Fibroblast of lung (primary cell): ENCODE results near the gene SIGLEC5. TPM values are rescaled to one million over a fixed set of nuclear protein-coding genes. Genes with fewer than 3 reads are reported as not detected.

Experiments
- DNase-seq, 2 donors: peaks; one replicate each; pipeline versions ENCODE4 v3.0.0 to v3.0.0-alpha.2; 2010; ENCODE audit warnings: low read depth in 2 of 2
- H2AFZ ChIP-seq: 2 replicates; pipeline ENCODE4 v1.5.1; 2012; ENCODE audit warnings: low read length, control low read depth, inconsistent platforms
- H3K27ac ChIP-seq: 2 replicates; pipeline ENCODE4 v1.5.1; 2011; ENCODE audit warnings: low read length, control low read depth; ENCODE audit not compliant: insufficient read depth
- H3K27me3 ChIP-seq: 2 replicates; pipeline ENCODE4 v1.5.1; 2011; ENCODE audit warnings: mild to moderate bottlenecking, low read length; ENCODE audit not compliant: control insufficient read depth, insufficient read depth
- H3K36me3 ChIP-seq: 2 replicates; pipeline ENCODE4 v1.5.1; 2011; ENCODE audit warnings: low read length; ENCODE audit not compliant: control insufficient read depth, insufficient read depth
- H3K4me1 ChIP-seq: 2 replicates; pipeline ENCODE4 v1.5.1; 2011; ENCODE audit warnings: low read length; ENCODE audit not compliant: control insufficient read depth, insufficient read depth; ENCODE audit errors: extremely low read depth
- H3K4me2 ChIP-seq: 2 replicates; pipeline ENCODE4 v1.5.1; 2011; ENCODE audit warnings: low read length, control low read depth; ENCODE audit not compliant: insufficient read depth; ENCODE audit errors: extremely low read depth
- H3K4me3 ChIP-seq, 4 experiments: fragments of 200-600 bp in 1 of 4; sonication (generic) in 1 of 4; replicated peaks in 1 of 4; 2 replicates each; pipeline ENCODE4 v1.5.1; 2011 to 2016; ENCODE audit warnings: low read length in 4 of 4, low read depth in 3 of 4, mild to moderate bottlenecking in 3 of 4, control low read depth in 2 of 4, inconsistent platforms in 1 of 4, mixed read lengths in 1 of 4; ENCODE audit not compliant: insufficient read depth in 1 of 4; ENCODE audit errors: control extremely low read depth in 1 of 4
- H3K79me2 ChIP-seq: 2 replicates; pipeline ENCODE4 v1.5.1; 2012; ENCODE audit warnings: mild to moderate bottlenecking, low read length, inconsistent platforms; ENCODE audit not compliant: control insufficient read depth, insufficient read depth
- H3K9ac ChIP-seq: 2 replicates; pipeline ENCODE4 v1.5.1; 2011; ENCODE audit warnings: mild to moderate bottlenecking, low read length, control low read depth; ENCODE audit not compliant: insufficient read depth
- H3K9me3 ChIP-seq: 2 replicates; pipeline ENCODE4 v1.5.1; 2012; ENCODE audit warnings: low read depth, low read length; ENCODE audit not compliant: control insufficient read depth, insufficient read depth
- H4K20me1 ChIP-seq: 2 replicates; pipeline ENCODE4 v1.5.1; 2011; ENCODE audit warnings: low read length; ENCODE audit not compliant: control insufficient read depth, insufficient read depth; ENCODE audit errors: extremely low read depth
- EZH2 ChIP-seq: IDR thresholded peaks from 2 replicates; pipeline ENCODE4 v1.5.1; 2012; ENCODE audit warnings: low read length, control low read depth, mild to moderate bottlenecking; ENCODE audit errors: missing control alignments
- polyA plus RNA-seq, 2 donors: library from polyadenylated mRNA; depleted of rRNA in 1 of 2; stranded (reverse) in 1 of 2; unstranded in 1 of 2; fragments of >200 nt; gene quantifications; 2 replicates each; pipeline ENCODE4 v1.2.1, GENCODE V29; 2011 to 2012; ENCODE audit warnings: missing spikeins in 1 of 2
- total RNA-seq: library from RNA; depleted of rRNA; stranded (reverse); fragments of >200 nt; gene quantifications from 2 replicates; pipeline ENCODE4 v1.2.1, GENCODE V29; 2014
- TF ChIP-seq, protein P1 (sequence below), 2 donors: IDR thresholded peaks in 1 of 2; conservative IDR thresholded peaks in 1 of 2; 1 replicate in 1 of 2; 2 replicates in 1 of 2; pipeline ENCODE4 v1.5.1; 2011 to 2012; ENCODE audit warnings: low read length in 2 of 2, control low read depth in 1 of 2, inconsistent platforms in 1 of 2, low read depth in 1 of 2, mild to moderate bottlenecking in 1 of 2

Gene SIGLEC5
- total and polyA plus RNA-seq, 2 donors (not counting 1 experiment from before 2014, with no cell fraction given): not detected

DNA sequence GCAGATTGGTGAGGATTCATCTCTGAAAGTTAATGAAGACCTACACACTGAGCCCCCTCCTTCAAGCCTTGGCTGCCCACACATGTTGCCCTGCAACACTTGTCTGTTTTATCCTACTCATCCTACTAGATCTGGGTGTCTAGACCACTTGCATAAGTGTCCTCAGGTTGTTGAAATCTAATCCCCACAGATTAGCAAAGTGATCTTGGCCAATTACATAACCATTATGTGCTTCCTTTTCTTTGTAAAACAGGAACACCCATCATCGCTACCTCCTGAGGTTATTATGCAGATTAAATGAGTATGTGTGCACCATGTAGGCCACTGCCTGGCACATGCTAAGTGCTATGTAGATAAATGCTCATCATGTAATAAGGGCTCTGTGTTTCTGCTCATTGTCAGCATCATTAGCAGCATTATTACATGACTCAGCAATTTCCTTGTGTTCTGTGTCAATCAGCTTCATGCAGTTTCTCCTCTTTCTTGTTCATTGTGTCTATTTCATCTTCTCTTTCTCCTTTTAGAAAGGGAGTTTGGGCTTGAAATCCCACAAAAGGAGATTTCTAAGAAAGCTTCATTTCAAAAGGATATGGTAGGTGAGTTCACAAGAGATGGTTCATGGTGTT, 44.0 kb downstream of the SIGLEC5 start:
- no peak overlapping the region for H3K4me2 ChIP-seq

DNA sequence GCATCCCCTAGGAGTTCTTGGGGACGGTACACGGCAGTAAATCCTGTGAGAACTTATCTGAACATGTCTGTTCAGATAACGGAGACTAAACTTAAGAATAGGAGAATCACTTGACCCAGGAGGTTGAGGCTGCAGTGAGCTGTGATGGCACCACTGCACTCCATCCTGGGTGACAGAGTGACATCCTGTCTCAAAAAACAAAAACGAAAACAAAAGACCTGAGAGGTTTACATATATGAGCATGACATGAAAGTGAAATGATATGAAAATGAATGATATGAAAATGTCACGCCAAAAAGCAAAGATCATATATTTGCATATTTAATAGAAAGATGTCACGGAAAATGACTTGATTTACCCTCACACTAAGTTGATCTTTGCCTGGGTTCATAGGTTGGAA, 53.4 kb downstream of the SIGLEC5 start:
- peaks cover 10% of the 10 kb centered on the region for H3K36me3 ChIP-seq
- no peak overlapping the region for H3K9ac ChIP-seq
- no peaks in the 10 kb centered on the region for H3K9me3 ChIP-seq
- H3K79me2 ChIP-seq: peaks cover 11% of the 10 kb centered on the region
- H3K4me3 ChIP-seq: no peak overlapping the region
- no peak for TF ChIP-seq EZH2
- TF ChIP-seq, protein P1, sequence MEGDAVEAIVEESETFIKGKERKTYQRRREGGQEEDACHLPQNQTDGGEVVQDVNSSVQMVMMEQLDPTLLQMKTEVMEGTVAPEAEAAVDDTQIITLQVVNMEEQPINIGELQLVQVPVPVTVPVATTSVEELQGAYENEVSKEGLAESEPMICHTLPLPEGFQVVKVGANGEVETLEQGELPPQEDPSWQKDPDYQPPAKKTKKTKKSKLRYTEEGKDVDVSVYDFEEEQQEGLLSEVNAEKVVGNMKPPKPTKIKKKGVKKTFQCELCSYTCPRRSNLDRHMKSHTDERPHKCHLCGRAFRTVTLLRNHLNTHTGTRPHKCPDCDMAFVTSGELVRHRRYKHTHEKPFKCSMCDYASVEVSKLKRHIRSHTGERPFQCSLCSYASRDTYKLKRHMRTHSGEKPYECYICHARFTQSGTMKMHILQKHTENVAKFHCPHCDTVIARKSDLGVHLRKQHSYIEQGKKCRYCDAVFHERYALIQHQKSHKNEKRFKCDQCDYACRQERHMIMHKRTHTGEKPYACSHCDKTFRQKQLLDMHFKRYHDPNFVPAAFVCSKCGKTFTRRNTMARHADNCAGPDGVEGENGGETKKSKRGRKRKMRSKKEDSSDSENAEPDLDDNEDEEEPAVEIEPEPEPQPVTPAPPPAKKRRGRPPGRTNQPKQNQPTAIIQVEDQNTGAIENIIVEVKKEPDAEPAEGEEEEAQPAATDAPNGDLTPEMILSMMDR (conservative IDR thresholded peaks at IDR 0.05 in 1 of 2, IDR thresholded peaks at IDR 0.05 in 1 of 2; ENCODE audit: low read depth in 1 of 2, low read length in 2 of 2): no peak
- H3K27me3 ChIP-seq: no peaks in the 10 kb centered on the region
- no peak overlapping the region for H3K27ac ChIP-seq
- H2AFZ ChIP-seq: no peak overlapping the region
- DNase-seq: no peak
- no peak overlapping the region for H3K4me2 ChIP-seq
- peaks cover 8% of the 10 kb centered on the region for H3K4me1 ChIP-seq
- no peaks in the 10 kb centered on the region for H4K20me1 ChIP-seq

More for the DNA sequence above, 44.0 kb downstream of the SIGLEC5 start:
- no peak for DNase-seq
- no peaks in the 10 kb centered on the region for H3K79me2 ChIP-seq
- H3K9me3 ChIP-seq: peaks cover 4% of the 10 kb centered on the region
- peaks cover 14% of the 10 kb centered on the region for H3K36me3 ChIP-seq
- no peak overlapping the region for H2AFZ ChIP-seq
- no peaks in the 10 kb centered on the region for H3K27me3 ChIP-seq
- H3K27ac ChIP-seq: no peak overlapping the region
- no peaks in the 10 kb centered on the region for H3K4me1 ChIP-seq
- H3K9ac ChIP-seq: no peak overlapping the region
- no peaks in the 10 kb centered on the region for H4K20me1 ChIP-seq
- TF ChIP-seq EZH2: no peak
- TF ChIP-seq, protein P1 (conservative IDR thresholded peaks at IDR 0.05 in 1 of 2, IDR thresholded peaks at IDR 0.05 in 1 of 2; ENCODE audit: low read depth in 1 of 2, low read length in 2 of 2): no peak
- H3K4me3 ChIP-seq: no peak overlapping the region

DNA sequence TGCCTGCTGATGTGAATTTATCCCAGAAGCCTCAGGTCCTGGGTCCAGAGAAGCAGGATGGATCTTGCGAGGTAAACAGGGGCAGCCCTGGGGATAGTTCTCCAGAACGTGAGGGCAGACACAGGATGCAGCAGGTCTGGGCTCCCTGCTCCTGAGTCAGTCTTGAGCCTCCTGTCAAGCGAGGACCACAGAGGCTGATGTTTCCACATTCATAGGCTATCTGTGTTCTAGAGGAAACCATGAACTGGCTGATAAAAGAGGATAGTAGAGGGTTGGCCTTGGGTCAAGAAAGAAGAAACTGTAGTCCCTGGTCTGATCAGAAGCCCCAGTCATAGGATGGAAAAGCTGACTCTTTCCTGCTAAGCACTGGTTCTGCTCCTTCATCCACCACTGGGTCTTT, 56.9 kb downstream of the SIGLEC5 start:
- Histone ChIP-seq H3K36me3 (peaks cover 5% of the 10 kb centered on the region), H3K9me3 (no peaks in the 10 kb centered on the region), H3K4me2 (no peak overlapping the region), H2AFZ (no peak overlapping the region), H3K4me3 (peak overlapping the region in 1 of 4 experiments; percentile 90), H3K79me2 (peaks cover 17% of the 10 kb centered on the region), H3K9ac (no peak overlapping the region), H3K27me3 (no peaks in the 10 kb centered on the region), H4K20me1 (no peaks in the 10 kb centered on the region), H3K4me1 (peaks cover 9% of the 10 kb centered on the region), H3K27ac (peak overlapping the region; percentile 47)
- peak in 1 of 2 donors; percentile 20 for DNase-seq
- TF ChIP-seq, protein P1 (conservative IDR thresholded peaks at IDR 0.05 in 1 of 2, IDR thresholded peaks at IDR 0.05 in 1 of 2; ENCODE audit: low read depth in 1 of 2, low read length in 2 of 2): no peak
- TF ChIP-seq EZH2: no peak
